ENCODE results near the gene SLC38A10.
"Not testable (repeated sequence)": the region's sequence is repeated elsewhere in the genome, so short reads cannot be mapped to it uniquely, and the experiment has no call there.

The SLC38A10 gene

DNA sequence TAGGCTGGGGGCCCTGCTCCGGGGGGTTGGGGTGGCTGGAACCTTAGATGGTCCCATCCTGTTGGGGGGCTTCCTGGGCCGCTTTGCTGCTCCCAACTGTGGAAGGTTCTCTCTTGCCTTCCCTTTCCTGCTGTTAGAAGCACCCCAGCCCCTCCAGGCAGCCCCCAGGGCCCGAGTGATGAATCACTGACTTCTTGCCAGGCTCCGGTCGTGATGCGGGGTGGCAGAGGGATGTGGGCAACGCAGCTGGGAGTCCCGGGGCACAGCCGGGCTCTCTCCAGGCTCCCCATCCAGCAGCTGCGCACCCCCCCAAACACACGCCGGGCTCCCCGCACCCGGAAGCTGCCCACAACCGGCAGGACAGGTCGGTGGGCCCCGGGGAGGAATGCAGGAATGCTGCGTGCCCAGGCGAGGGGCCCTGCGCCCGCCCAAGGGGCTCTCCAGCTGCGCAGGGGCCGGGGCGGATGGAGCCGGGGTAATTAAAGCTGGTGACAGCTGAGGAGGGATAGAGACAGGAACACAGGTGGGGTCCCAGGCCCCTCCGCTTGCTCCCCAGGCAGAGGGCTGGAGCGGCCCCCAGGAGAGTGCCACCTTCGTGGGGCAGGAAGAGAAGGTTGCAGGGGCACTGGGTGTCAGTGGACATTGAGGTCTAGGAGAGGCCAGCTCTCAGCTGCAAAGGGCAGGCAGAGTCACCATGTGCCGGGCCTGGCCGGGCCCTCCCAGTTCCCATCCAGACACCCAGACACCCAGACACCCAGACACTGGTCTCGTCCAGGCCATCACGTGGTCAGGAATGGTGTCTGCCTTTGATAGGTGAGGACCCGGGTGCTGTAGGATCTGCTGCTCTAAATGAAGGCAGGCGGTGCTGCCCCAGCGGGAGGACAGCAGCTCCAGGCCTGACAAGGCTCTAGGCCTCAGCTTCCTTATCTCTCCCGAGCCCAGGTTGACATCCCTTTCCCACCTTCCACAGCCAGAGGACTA lies 15.0 kb upstream of the SLC38A10 start:
- Mint-ChIP-seq H3K36me3 (ENCODE audit: low read depth) (no peaks in the 10 kb centered on the region), H3K9me3 (no peaks in the 10 kb centered on the region), H3K4me3 (no peak overlapping the region), H3K27ac (no peak overlapping the region), H3K27me3 (ENCODE audit: low read depth) (peaks cover 4% of the 10 kb centered on the region), H3K4me1 (ENCODE audit: low read depth) (peaks cover 3% of the 10 kb centered on the region)

- Mint-ChIP-seq H3K4me1 (ENCODE audit: low read depth) (peaks cover 3% of the 10 kb centered on the region), H3K9me3 (no peaks in the 10 kb centered on the region), H3K36me3 (ENCODE audit: low read depth) (no peaks in the 10 kb centered on the region), H3K4me3 (no peak overlapping the region), H3K27me3 (ENCODE audit: low read depth) (peaks cover 4% of the 10 kb centered on the region), H3K27ac (no peak overlapping the region)
Measured at GRCh38 chr17:81309140-81309858, 14.2 kb upstream of the SLC38A10 start.

DNA sequence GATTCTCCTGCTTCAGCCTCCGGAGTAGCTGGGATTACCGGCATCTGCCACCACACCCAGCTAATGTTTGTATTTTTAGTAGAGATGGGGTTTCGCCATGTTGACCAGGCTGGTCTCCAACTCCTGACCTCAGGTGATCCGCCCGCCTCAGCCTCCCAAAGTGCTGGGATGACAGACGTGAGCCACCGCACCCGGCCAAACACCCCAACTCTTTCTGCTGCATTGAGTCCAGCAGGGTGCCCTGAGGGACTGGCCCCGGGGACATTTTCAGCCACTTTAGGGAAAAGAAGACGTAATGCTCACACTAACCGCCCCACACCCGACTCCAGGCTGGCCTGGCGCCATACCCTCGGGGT lies 13.7 kb upstream of the SLC38A10 start:
- not testable (repeated sequence) for H3K4me1 Mint-ChIP-seq (ENCODE audit: low read depth); H3K36me3 Mint-ChIP-seq (ENCODE audit: low read depth)

DNA sequence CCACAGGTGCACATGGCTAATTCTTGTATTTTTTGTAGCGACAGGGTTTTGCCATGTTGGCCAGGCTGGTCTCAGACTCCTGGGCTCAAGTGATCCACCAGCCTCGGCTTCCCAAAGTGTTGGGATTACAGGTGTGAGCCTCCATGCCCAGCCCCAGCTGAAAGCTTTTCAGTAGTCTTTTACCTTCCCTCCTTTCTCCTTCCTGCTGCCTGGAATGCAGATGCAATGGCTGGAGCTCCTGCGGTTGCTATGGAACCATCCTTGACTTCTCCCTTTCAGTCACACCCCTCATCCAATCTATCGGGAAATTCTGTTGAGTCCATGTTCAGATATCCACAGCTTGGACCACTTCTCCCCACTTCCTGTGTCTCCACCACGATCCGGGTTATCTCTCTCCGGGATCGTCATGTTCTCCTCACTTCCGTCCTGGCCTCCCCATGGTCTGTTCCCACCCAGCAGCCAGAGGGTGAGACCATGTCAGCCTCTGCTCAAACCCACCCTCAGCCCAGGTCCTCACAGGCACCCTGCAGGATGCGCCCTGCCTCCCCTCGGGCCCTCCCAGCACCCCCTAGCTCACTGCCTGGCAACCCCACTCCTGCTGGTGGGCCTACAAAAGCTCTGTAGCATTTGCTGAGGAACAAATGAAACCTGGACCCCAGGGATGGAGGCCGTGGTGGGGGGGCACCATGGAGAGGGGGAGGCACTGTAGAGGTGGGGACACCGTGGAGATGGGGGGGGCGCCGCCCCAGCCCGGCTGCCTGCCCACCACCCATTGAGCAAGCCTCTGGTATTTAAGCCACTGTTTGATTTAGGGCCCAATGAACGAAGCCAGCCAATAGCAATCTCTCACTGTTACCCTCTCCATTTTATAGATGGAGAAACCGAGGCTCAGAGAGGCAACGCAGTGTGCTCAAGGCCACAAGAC lies 12.8 kb upstream of the SLC38A10 start:
- Mint-ChIP-seq H3K36me3 (ENCODE audit: low read depth) (no peaks in the 10 kb centered on the region), H3K27me3 (ENCODE audit: low read depth) (peaks cover 4% of the 10 kb centered on the region), H3K27ac (no peak overlapping the region)

More for the DNA sequence above, 13.7 kb upstream of the SLC38A10 start:
- H3K27ac Mint-ChIP-seq; H3K9me3 Mint-ChIP-seq; H3K4me3 Mint-ChIP-seq; H3K27me3 Mint-ChIP-seq (ENCODE audit: low read depth): not testable (repeated sequence)

DNA sequence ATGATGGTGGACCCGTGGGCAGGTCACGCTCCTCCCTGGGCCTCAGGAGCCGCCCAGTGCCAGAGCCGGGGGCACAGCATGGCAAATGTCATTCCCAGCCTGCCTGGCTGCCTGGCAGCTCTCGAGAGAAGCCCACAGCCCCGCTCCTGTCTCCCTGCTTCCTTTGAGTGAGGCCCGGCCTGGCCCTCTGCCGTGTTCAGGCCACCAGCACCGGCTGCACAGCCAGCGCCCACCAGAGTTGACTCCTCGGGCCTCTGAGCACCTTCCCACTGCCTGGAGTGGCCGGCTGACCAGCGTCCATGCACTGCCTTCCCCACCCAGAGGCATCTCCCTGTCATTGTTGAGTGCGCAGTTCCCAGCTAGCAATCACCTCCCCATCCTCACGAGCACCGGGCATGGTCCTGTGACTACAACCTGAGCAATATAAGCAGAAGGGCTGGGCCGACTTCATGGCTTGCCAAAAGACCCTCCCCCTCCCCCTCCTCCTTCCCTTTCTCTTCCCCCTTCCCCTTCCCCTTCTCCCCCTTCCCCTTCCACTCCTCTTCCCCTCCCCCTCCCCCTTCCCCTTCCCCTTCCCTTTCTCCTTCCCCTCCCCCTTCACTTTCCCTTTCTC lies 11.9 kb upstream of the SLC38A10 start:
- H3K27ac Mint-ChIP-seq: no peak overlapping the region
- H3K27me3 Mint-ChIP-seq (ENCODE audit: low read depth): peaks cover 4% of the 10 kb centered on the region
- H3K4me1 Mint-ChIP-seq (ENCODE audit: low read depth): peaks cover 3% of the 10 kb centered on the region
- no peaks in the 10 kb centered on the region for H3K9me3 Mint-ChIP-seq
- H3K4me3 Mint-ChIP-seq: no peak overlapping the region
- H3K36me3 Mint-ChIP-seq (ENCODE audit: low read depth): no peaks in the 10 kb centered on the region

More for the DNA sequence above, 12.8 kb upstream of the SLC38A10 start:
- no peak overlapping the region for H3K4me3 Mint-ChIP-seq
- peaks cover 3% of the 10 kb centered on the region for H3K4me1 Mint-ChIP-seq (ENCODE audit: low read depth)
- no peaks in the 10 kb centered on the region for H3K9me3 Mint-ChIP-seq

DNA sequence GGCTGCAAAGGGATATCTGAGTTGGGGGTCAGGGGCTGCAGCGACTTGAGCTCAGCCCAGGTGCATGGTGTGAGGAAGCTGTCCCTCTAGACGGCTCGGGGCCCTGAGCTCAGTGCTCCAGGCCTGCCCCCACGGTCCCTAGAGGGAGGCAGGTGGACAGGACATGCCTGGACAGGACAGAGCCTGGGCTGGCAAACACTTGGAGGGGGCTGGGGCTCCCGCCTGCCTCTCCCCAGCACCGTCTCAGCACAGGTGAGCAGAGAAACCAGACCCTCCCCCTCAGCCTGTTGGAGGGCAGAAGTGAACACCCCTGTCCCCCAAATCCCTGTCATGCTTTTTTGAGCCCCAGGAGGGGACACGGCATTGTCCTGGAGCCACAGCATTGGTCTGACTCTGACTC lies 11.4 kb upstream of the SLC38A10 start:
- H3K4me3 Mint-ChIP-seq: no peak overlapping the region
- peaks cover 4% of the 10 kb centered on the region for H3K27me3 Mint-ChIP-seq (ENCODE audit: low read depth)
- H3K36me3 Mint-ChIP-seq (ENCODE audit: low read depth): no peaks in the 10 kb centered on the region
- no peak overlapping the region for H3K27ac Mint-ChIP-seq
- peaks cover 3% of the 10 kb centered on the region for H3K4me1 Mint-ChIP-seq (ENCODE audit: low read depth)
- H3K9me3 Mint-ChIP-seq: no peaks in the 10 kb centered on the region

GRCh38 chr17:81305051-81305630 lies 10.0 kb upstream of the SLC38A10 start:
- Mint-ChIP-seq H3K9me3 (no peaks in the 10 kb centered on the region), H3K36me3 (ENCODE audit: low read depth) (no peaks in the 10 kb centered on the region), H3K4me1 (ENCODE audit: low read depth) (peaks cover 3% of the 10 kb centered on the region), H3K4me3 (no peak overlapping the region), H3K27ac (no peak overlapping the region), H3K27me3 (ENCODE audit: low read depth) (peaks cover 4% of the 10 kb centered on the region)

DNA sequence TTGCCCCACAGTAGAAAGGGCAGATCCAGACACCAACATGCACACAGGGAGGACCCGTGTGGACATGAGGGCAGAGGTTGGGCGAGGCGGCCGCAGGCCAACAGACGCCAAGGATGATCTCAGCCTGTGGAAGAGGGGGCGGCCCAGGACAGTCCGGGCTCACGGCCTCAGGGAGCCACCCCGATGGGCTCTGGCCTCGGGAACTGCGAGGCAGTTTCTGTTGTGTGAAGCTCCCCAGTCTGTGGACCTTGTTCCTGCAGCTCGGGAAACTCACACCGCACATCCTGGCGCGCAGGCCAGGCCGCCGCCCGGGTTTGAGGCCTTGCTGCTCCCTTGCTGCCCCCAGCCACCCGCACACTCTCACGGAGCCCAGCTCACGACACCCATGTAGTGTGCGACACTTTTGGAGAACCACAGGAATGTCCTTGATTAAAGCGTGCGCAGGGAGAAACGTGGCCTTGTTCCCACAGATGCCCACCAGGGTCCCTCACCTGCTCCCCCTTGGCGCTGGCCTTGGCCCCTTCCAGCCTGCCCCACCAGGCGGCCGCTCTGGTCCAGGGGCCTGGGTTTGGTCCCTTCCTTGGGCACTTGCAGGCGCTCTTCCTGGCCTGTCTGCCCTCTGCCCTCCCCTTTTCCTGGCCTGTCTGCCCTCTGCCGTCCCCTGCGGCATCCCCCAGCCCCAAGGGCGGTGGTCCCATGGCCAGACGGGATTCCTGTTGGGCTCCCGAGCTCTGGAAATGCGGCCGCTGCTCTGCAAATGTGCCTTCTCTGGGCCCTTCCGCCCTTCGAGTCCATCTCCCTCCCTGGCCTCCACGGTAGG lies 9.3 kb upstream of the SLC38A10 start:
- Mint-ChIP-seq H3K27me3 (ENCODE audit: low read depth) (peaks cover 3% of the 10 kb centered on the region), H3K36me3 (ENCODE audit: low read depth) (no peaks in the 10 kb centered on the region), H3K9me3 (no peaks in the 10 kb centered on the region), H3K4me1 (ENCODE audit: low read depth) (peaks cover 3% of the 10 kb centered on the region), H3K4me3 (no peak overlapping the region), H3K27ac (no peak overlapping the region)

GRCh38 chr17:81303385-81303784 lies 8.3 kb upstream of the SLC38A10 start:
- H3K4me3 Mint-ChIP-seq: no peak overlapping the region
- H3K9me3 Mint-ChIP-seq: no peaks in the 10 kb centered on the region
- no peak overlapping the region for H3K27ac Mint-ChIP-seq
- no peaks in the 10 kb centered on the region for H3K4me1 Mint-ChIP-seq (ENCODE audit: low read depth)
- H3K27me3 Mint-ChIP-seq (ENCODE audit: low read depth): no peaks in the 10 kb centered on the region
- H3K36me3 Mint-ChIP-seq (ENCODE audit: low read depth): no peaks in the 10 kb centered on the region

DNA sequence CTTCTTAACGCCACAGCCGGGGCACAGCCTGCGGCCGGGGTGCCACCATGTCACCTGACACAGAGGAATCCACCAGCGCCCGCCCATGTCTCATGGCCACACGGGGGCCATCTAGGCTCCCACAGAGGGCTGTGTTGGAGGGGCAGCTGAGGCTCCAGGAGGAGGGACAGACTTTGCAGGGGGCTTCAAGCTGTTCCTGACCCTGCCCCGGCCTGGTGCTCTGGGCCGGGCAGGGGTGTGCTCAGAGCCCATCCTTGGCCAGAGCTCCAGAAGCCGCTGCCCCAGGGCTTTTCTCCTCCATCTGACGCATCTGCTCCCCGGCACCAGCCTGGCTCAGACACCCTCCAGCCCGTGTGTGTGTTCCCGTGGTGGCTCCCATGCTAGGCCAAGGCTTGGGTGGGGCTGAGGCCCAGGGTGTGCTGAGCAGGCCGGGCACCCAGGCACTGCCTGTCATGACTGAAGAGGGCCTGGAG lies 7.8 kb upstream of the SLC38A10 start:
- H3K27ac Mint-ChIP-seq: no peak overlapping the region
- H3K4me1 Mint-ChIP-seq (ENCODE audit: low read depth): no peaks in the 10 kb centered on the region
- H3K27me3 Mint-ChIP-seq (ENCODE audit: low read depth): no peaks in the 10 kb centered on the region
- H3K36me3 Mint-ChIP-seq (ENCODE audit: low read depth): no peaks in the 10 kb centered on the region
- no peaks in the 10 kb centered on the region for H3K9me3 Mint-ChIP-seq
- no peak overlapping the region for H3K4me3 Mint-ChIP-seq

DNA sequence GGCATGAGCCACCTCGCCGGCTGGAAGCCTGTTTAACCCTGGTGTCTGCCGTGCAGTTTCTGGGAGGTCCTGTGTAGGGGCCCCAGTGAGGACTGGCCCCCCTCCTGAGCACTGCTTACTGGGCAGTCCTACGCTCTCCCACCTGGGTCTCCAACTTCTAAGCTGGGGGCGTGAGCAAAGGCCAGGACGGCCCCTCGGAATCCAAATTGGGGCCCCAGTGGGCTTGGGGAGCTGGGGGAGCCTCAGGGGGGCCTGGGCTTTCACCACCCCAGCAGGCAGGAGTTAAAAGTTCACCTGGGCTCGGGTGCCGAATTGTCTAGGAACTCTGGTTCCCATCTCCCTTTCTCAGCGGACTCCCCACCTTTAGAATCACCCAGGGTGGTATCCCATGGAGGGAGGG lies 7.2 kb upstream of the SLC38A10 start:
- no peaks in the 10 kb centered on the region for H3K4me1 Mint-ChIP-seq (ENCODE audit: low read depth)
- no peak overlapping the region for H3K27ac Mint-ChIP-seq
- H3K36me3 Mint-ChIP-seq (ENCODE audit: low read depth): no peaks in the 10 kb centered on the region

GRCh38 chr17:81301195-81302144 lies 6.4 kb upstream of the SLC38A10 start:
- Mint-ChIP-seq H3K9me3 (no peaks in the 10 kb centered on the region), H3K4me1 (ENCODE audit: low read depth) (no peaks in the 10 kb centered on the region), H3K36me3 (ENCODE audit: low read depth) (no peaks in the 10 kb centered on the region), H3K27me3 (ENCODE audit: low read depth) (no peaks in the 10 kb centered on the region), H3K4me3 (no peak overlapping the region), H3K27ac (no peak overlapping the region)

More for the DNA sequence above, 7.2 kb upstream of the SLC38A10 start:
- Mint-ChIP-seq H3K27me3 (ENCODE audit: low read depth) (no peaks in the 10 kb centered on the region), H3K9me3 (no peaks in the 10 kb centered on the region), H3K4me3 (no peak overlapping the region)

Measured in T-helper 1 cell treated with Interleukin-12 subunit alpha and Interleukin-12 subunit beta and Interleukin-4 antibody, amounts not matched to agents 30 μg/mL and 1 μg/mL, for 36 hours (primary cell).